HepG2 (cell line): ENCODE measurements around the gene P4HA3. TPM values are rescaled to one million over a fixed set of nuclear protein-coding genes. Genes with fewer than 3 reads are reported as not detected.

Experiments used
- ATAC-seq: fragments of 200-7000 bp; cut with Tn5 transposase; 3 replicates; pipeline ENCODE4 v1.9.1; 2020; ENCODE audit warnings: mild to moderate bottlenecking, moderate library complexity
- BruUV-seq: library from RNA; stranded (reverse); fragments of 400-500 nt; replicated peaks from 2 replicates; lab custom pipeline; 2021; lab: Mats Ljungman, UMichigan
- CTCF ChIA-PET: fragments of 300-600 bp; formaldehyde crosslinking; extraction: SDS; loops from one replicate; lab custom pipeline; 2021; ENCODE audit warnings: low total read pairs, inconsistent platforms, low intra/inter-chr PET ratio; lab: Yijun Ruan, JAX
- POLR2A ChIA-PET: fragments of 350-600 bp; sonication (Branson Sonifier 250); formaldehyde crosslinking; loops from one replicate; lab custom pipeline; 2020; ENCODE audit warnings: antibody characterized with exemption, inconsistent platforms; lab: Yijun Ruan, JAX
- DNase-seq: peaks from one replicate; pipeline ENCODE4 v3.0.0-alpha.2; 2015; ENCODE audit warnings: low spot score
- FAIRE-seq: peaks from 3 replicates; lab custom pipeline; 2011; peaks lifted over from hg19 to GRCh38; lab: Jason Lieb, UNC
- H2AFZ ChIP-seq: one replicate; pipeline ENCODE4 v1.6.1; 2011; ENCODE audit warnings: low read length, inconsistent platforms
- H3K27ac ChIP-seq: fragments of 300-600 bp; 3 replicates; pipeline ENCODE4 v1.8.0; 2011; ENCODE audit warnings: mixed run types, mild to moderate bottlenecking, mixed read lengths, low read length, inconsistent platforms; ENCODE audit not compliant: insufficient read depth; ENCODE audit errors: extremely low read length
- H3K27me3 ChIP-seq, 2 experiments: fragments of 200-600 bp in 1 of 2; 2 replicates in 1 of 2; 3 replicates in 1 of 2; pipeline versions ENCODE4 v1.6.0 to v1.8.0; 2011; ENCODE audit warnings: low read length in 2 of 2, mild to moderate bottlenecking in 2 of 2, moderate library complexity in 2 of 2, inconsistent platforms in 1 of 2; ENCODE audit not compliant: insufficient read depth in 2 of 2, control insufficient read depth in 1 of 2
- H3K36me3 ChIP-seq, 2 experiments: fragments of 200-600 bp in 1 of 2; replicated peaks in 1 of 2; 2 replicates in 1 of 2; 3 replicates in 1 of 2; pipeline versions ENCODE4 v1.5.1 to v1.8.0; 2011; ENCODE audit warnings: low read length in 2 of 2, inconsistent platforms in 1 of 2; ENCODE audit not compliant: insufficient read depth in 2 of 2, control insufficient read depth in 1 of 2
- H3K4me1 ChIP-seq: 2 replicates; pipeline ENCODE4 v1.5.1; 2012; ENCODE audit warnings: low read length, inconsistent platforms; ENCODE audit not compliant: insufficient read depth
- H3K4me2 ChIP-seq: 2 replicates; pipeline ENCODE4 v1.6.0; 2011; ENCODE audit warnings: low read depth, low read length, inconsistent platforms
- H3K4me3 ChIP-seq, 3 experiments: fragments of 200-600 bp in 1 of 3; sonication (generic), shearing (Covaris generic) in 1 of 3; replicated peaks in 1 of 3; 2 replicates each; pipeline ENCODE4 v1.5.1; 2011 to 2016; ENCODE audit warnings: low read length in 3 of 3, inconsistent platforms in 2 of 3, low read depth in 2 of 3, mild to moderate bottlenecking in 2 of 3, control low read depth in 1 of 3, mixed read lengths in 1 of 3; ENCODE audit not compliant: insufficient read depth in 1 of 3
- H3K79me2 ChIP-seq: one replicate; pipeline ENCODE4 v1.6.1; 2011; ENCODE audit warnings: low read length, inconsistent platforms; ENCODE audit not compliant: insufficient read depth
- H3K9ac ChIP-seq: 2 replicates; pipeline ENCODE4 v1.6.0; 2011; ENCODE audit warnings: mild to moderate bottlenecking, low read depth, low read length, inconsistent platforms; ENCODE audit not compliant: insufficient read depth
- H3K9me3 ChIP-seq: 2 replicates; pipeline ENCODE4 v1.5.1; 2012; ENCODE audit warnings: mild to moderate bottlenecking, low read length
- H4K20me1 ChIP-seq: 2 replicates; pipeline ENCODE4 v1.6.0; 2011; ENCODE audit warnings: inconsistent platforms, mild to moderate bottlenecking, low read length, moderate library complexity; ENCODE audit not compliant: insufficient read depth
- DNMT3B ChIP-seq: conservative IDR thresholded peaks from 2 replicates; pipeline ENCODE4 v1.6.1; 2016; ENCODE audit warnings: missing biosample characterization, control low read depth
- POLR2AphosphoS5 ChIP-seq: IDR thresholded peaks from 2 replicates; pipeline ENCODE4 v1.6.1; 2012; ENCODE audit warnings: low read depth, low read length
- SRY ChIP-seq: sonication (generic); formaldehyde crosslinking; IDR thresholded peaks from 2 replicates; pipeline ENCODE4 v1.8.0; 2022; ENCODE audit warnings: mild to moderate bottlenecking, missing genetic modification reagents
- TOE1 ChIP-seq: sonication (generic); formaldehyde crosslinking; IDR thresholded peaks from 2 replicates; pipeline ENCODE4 v1.4.0; 2020; ENCODE audit warnings: mild to moderate bottlenecking, missing genetic modification reagents
- ZNF747 ChIP-seq: sonication (generic); formaldehyde crosslinking; IDR thresholded peaks from 2 replicates; pipeline ENCODE4 v1.8.1; 2023; ENCODE audit warnings: missing genetic modification reagents, mild to moderate bottlenecking, borderline replicate concordance
- ZNF780A ChIP-seq: sonication (generic); formaldehyde crosslinking; IDR thresholded peaks from 2 replicates; pipeline ENCODE4 v1.8.0; 2022; ENCODE audit warnings: mild to moderate bottlenecking, missing genetic modification reagents, moderate library complexity
- in situ Hi-C: cut with HindIII; loops from 2 replicates; pipeline ENCODE4 v1.10.0; 2017; ENCODE audit warnings: low pct_unique_long_range_greater_than_20kb; ENCODE audit not compliant: extremely low pct_ligation_motif_present
- intact Hi-C: fragments of 100-400 bp; cut with micrococcal nuclease; formaldehyde crosslinking; loops from one replicate; pipeline ENCODE4 v1.10.0; 2022; ENCODE audit not compliant: unreplicated experiment
- polyA plus RNA-seq, 8 experiments: library from polyadenylated mRNA; depleted of rRNA in 3 of 8; stranded (reverse) in 7 of 8; unstranded in 1 of 8; fragments of >200 nt; fragmentation: Illumina TruSeq in 4 of 8; extraction: Trizol in 4 of 8; gene quantifications; 2 replicates each; pipeline versions ENCODE4 v1.2.1 to v1.2.3, GENCODE V29; 2011 to 2016; ENCODE audit warnings: low read depth in 4 of 8, missing spikeins in 1 of 8, mixed read lengths in 1 of 8; ENCODE audit not compliant: insufficient read depth in 1 of 8
- total RNA-seq, 5 experiments: library from RNA; depleted of rRNA; stranded (reverse); fragments of >200 nt; fragmentation: Illumina TruSeq; extraction: Trizol; gene quantifications; 2 replicates each; pipeline ENCODE4 v1.2.3, GENCODE V29; 2016; ENCODE audit warnings: low read depth in 1 of 5
- TF ChIP-seq, protein P1 (sequence below): sonication (generic); formaldehyde crosslinking; IDR thresholded peaks from 2 replicates; pipeline ENCODE4 v1.4.0; 2020; ENCODE audit warnings: missing genetic modification reagents
- TF ChIP-seq, protein P2 (sequence below): sonication (generic); formaldehyde crosslinking; conservative IDR thresholded peaks from 2 replicates; pipeline ENCODE4 v1.4.0; 2020; ENCODE audit warnings: missing genetic modification reagents

Gene P4HA3
- total and polyA plus RNA-seq, 2 of the 13 experiments (the other 11 are each of a cell fraction or from before 2014, with no cell fraction given): not detected

DNA sequence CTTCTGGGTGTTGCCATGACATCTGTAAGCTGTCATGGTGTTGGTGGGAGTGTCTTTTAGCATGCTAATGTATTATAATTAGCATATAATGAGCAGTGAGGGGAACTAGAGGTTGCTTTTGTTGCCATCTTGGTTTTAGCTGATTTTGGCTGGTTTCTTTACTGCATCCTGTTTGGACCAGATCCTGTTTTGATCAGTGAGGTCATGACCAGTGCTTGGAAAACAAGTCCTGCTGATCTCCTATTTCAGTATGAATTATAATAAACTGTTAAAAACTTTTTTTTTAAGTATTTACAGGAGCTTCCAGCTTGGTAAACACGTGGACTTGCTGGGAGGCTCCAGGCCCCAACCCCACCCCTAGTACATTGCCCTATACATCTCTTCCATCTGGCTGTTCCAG, 30.5 kb upstream of the P4HA3 start (continued):
- no peak for TF ChIP-seq POLR2AphosphoS5

DNA sequence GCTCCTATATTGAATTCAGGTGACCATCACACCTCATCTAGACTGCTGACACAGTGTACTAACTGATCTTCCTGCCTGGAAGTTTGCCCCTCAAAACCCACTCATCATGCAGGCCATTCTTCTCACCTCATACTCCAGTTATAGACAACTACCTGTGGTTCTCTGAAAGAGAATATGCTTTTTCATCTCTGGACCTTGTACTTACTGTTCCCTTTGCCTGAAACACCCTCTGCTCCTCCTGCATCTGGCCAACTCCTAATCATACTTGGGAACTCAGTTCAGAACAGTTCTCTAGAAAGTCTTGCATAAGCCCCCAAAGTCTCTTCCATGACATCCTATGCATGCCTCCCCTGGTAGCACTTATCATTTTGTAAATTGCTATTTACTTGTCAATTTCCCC, 28.2 kb upstream of the P4HA3 start:
- in situ Hi-C loops: no loop called here
- TF ChIP-seq TOE1 (CRISPR knock-in tag) (no peak), DNMT3B (CRISPR knock-in tag) (no peak), ZNF747 (CRISPR knock-in tag) (no peak), SRY (CRISPR knock-in tag) (no peak), ZNF780A (CRISPR knock-in tag) (no peak)
- TF ChIP-seq, protein P1, sequence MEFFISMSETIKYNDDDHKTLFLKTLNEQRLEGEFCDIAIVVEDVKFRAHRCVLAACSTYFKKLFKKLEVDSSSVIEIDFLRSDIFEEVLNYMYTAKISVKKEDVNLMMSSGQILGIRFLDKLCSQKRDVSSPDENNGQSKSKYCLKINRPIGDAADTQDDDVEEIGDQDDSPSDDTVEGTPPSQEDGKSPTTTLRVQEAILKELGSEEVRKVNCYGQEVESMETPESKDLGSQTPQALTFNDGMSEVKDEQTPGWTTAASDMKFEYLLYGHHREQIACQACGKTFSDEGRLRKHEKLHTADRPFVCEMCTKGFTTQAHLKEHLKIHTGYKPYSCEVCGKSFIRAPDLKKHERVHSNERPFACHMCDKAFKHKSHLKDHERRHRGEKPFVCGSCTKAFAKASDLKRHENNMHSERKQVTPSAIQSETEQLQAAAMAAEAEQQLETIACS (CRISPR knock-in tag): no peak
- TF ChIP-seq, protein P2, sequence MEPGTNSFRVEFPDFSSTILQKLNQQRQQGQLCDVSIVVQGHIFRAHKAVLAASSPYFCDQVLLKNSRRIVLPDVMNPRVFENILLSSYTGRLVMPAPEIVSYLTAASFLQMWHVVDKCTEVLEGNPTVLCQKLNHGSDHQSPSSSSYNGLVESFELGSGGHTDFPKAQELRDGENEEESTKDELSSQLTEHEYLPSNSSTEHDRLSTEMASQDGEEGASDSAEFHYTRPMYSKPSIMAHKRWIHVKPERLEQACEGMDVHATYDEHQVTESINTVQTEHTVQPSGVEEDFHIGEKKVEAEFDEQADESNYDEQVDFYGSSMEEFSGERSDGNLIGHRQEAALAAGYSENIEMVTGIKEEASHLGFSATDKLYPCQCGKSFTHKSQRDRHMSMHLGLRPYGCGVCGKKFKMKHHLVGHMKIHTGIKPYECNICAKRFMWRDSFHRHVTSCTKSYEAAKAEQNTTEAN (CRISPR knock-in tag): no peak
- TF ChIP-seq, all 625 proteins: peak for 0
- no peak for FAIRE-seq
- Histone ChIP-seq H3K9ac (no peak overlapping the region), H4K20me1 (no peaks in the 10 kb centered on the region), H3K4me3 (no peak overlapping the region), H2AFZ (no peak overlapping the region), H3K4me2 (no peak overlapping the region), H3K9me3 (no peaks in the 10 kb centered on the region), H3K36me3 (no peaks in the 10 kb centered on the region), H3K27ac (no peak overlapping the region), H3K4me1 (peaks cover 11% of the 10 kb centered on the region; the same call in 1 of the 2 replicates), H3K79me2 (no peaks in the 10 kb centered on the region), H3K27me3 (no peaks in the 10 kb centered on the region)
- no peak for DNase-seq
- ChIA-PET POLR2A (no interaction called here), CTCF (no interaction called here)
- BruUV-seq: no TSS peak
- no peak for ATAC-seq
- intact Hi-C loops: no loop called here
